Hepatocyte (in vitro differentiated cells): ENCODE results near the gene APOL4.

Source experiments
- CTCF ChIP-seq: fragments of 200-600 bp; sonication (generic); IDR thresholded peaks from 2 replicates; pipeline ENCODE4 v1.5.1; 2016; ENCODE audit warnings: antibody characterized with exemption, mild to moderate bottlenecking; ENCODE audit not compliant: poor library complexity
- EZH2 ChIP-seq: fragments of 200-600 bp; sonication (generic); IDR thresholded peaks from 2 replicates; pipeline ENCODE4 v1.6.1; 2016; ENCODE audit warnings: antibody characterized with exemption, mild to moderate bottlenecking, borderline replicate concordance
- EZH2phosphoT487 ChIP-seq: fragments of 200-600 bp; sonication (generic); IDR thresholded peaks from one replicate; pipeline ENCODE4 v1.6.1; 2018; ENCODE audit warnings: antibody characterized with exemption, mild to moderate bottlenecking, low read depth, moderate library complexity; ENCODE audit not compliant: unreplicated experiment, severe bottlenecking

- no peak for TF ChIP-seq EZH2
- TF ChIP-seq CTCF: no peak
- TF ChIP-seq EZH2phosphoT487: no peak
Observed at GRCh38 chr22:36208162-36208765, 6.7 kb upstream of the APOL4 start.
